GM23248 (cell line): ENCODE data around the gene DHTKD1. TPM values are rescaled to one million over a fixed set of nuclear protein-coding genes. Genes with fewer than 3 reads are reported as not detected.

Experiments
- DNase-seq: peaks from one replicate; pipeline ENCODE4 v3.0.0-alpha.2; 2015
- H2AFZ ChIP-seq: fragments of 200-600 bp; sonication (generic); 2 replicates; pipeline ENCODE4 v1.6.1; 2016; ENCODE audit warnings: antibody characterized with exemption
- H3F3A ChIP-seq: fragments of 200-600 bp; sonication (generic); 2 replicates; pipeline ENCODE4 v1.6.1; 2016; ENCODE audit warnings: mild to moderate bottlenecking, antibody characterized with exemption, mixed run types; ENCODE audit not compliant: insufficient read depth
- H3K27ac ChIP-seq: fragments of 200-600 bp; sonication (generic); 2 replicates; pipeline ENCODE4 v1.5.1; 2016; ENCODE audit warnings: mild to moderate bottlenecking
- H3K27me3 ChIP-seq: fragments of 200-600 bp; sonication (generic); replicated peaks from 2 replicates; pipeline ENCODE4 v1.6.1; 2016; ENCODE audit warnings: mild to moderate bottlenecking; ENCODE audit not compliant: insufficient read depth
- H3K36me3 ChIP-seq: fragments of 200-600 bp; sonication (generic); 2 replicates; pipeline ENCODE4 v1.6.1; 2016; ENCODE audit warnings: low read depth, mild to moderate bottlenecking
- H3K4me1 ChIP-seq: fragments of 200-600 bp; sonication (generic); 2 replicates; pipeline ENCODE4 v1.6.1; 2016; ENCODE audit warnings: mild to moderate bottlenecking; ENCODE audit not compliant: insufficient read depth
- H3K4me2 ChIP-seq: fragments of 200-600 bp; sonication (generic); one replicate; pipeline ENCODE4 v1.6.1; 2016; ENCODE audit warnings: mild to moderate bottlenecking; ENCODE audit not compliant: unreplicated experiment
- H3K4me3 ChIP-seq: fragments of 200-600 bp; sonication (generic); 2 replicates; pipeline ENCODE4 v1.5.1; 2016; ENCODE audit warnings: mild to moderate bottlenecking
- H3K79me2 ChIP-seq: fragments of 200-600 bp; sonication (generic); 2 replicates; pipeline ENCODE4 v1.6.1; 2016; ENCODE audit warnings: mild to moderate bottlenecking; ENCODE audit not compliant: insufficient read depth
- H3K9ac ChIP-seq: fragments of 200-600 bp; sonication (generic); 2 replicates; pipeline ENCODE4 v1.6.1; 2016; ENCODE audit warnings: mild to moderate bottlenecking
- H3K9me2 ChIP-seq: fragments of 200-600 bp; sonication (generic); 2 replicates; pipeline ENCODE4 v1.6.1; 2016; ENCODE audit warnings: mixed run types, mild to moderate bottlenecking, moderate library complexity; ENCODE audit not compliant: insufficient read depth
- H3K9me3 ChIP-seq: fragments of 200-600 bp; sonication (generic); one replicate; pipeline ENCODE4 v1.6.1; 2017; ENCODE audit warnings: low read depth
- H4K20me1 ChIP-seq: fragments of 200-600 bp; sonication (generic); 2 replicates; pipeline ENCODE4 v1.6.0; 2016; ENCODE audit not compliant: insufficient read depth
- EZH2 ChIP-seq: fragments of 200-600 bp; sonication (generic); IDR thresholded peaks from 2 replicates; pipeline ENCODE4 v1.6.1; 2018; ENCODE audit warnings: antibody characterized with exemption, mild to moderate bottlenecking; ENCODE audit not compliant: insufficient read depth, poor library complexity, severe bottlenecking
- EZH2phosphoT487 ChIP-seq: fragments of 200-600 bp; sonication (generic); IDR thresholded peaks from 2 replicates; pipeline ENCODE4 v1.6.1; 2018; ENCODE audit warnings: antibody characterized with exemption, moderate library complexity, mild to moderate bottlenecking, low read depth; ENCODE audit not compliant: insufficient read depth
- WGBS, 2 experiments: methylation state at CpG; one replicate each; pipeline ENCODE4 v1.1.6; 2015 to 2017; ENCODE audit warnings: low lambda C conversion rate in 2 of 2, low coverage in 1 of 2; ENCODE audit errors: missing lambda C conversion rate in 2 of 2; 5-methylcytosine and 5-hydroxymethylcytosine counted together
- in situ Hi-C: fragments of 300-500 bp; cut with MboI; formaldehyde crosslinking; loops from 2 replicates; pipeline ENCODE4 v1.15.0; 2020
- polyA plus RNA-seq: library from polyadenylated mRNA; unstranded; fragments of >200 nt; fragmentation: Nextera tagmentation; extraction: Ambion mirVana; gene quantifications from 2 replicates; pipeline ENCODE4 v1.2.1, GENCODE V29; 2016
- total RNA-seq: library from RNA; depleted of rRNA; stranded (reverse); fragments of >200 nt; shearing (Covaris generic); gene quantifications from 2 replicates; pipeline ENCODE4 v1.2.3, GENCODE V29; 2014

Gene DHTKD1
- total and polyA plus RNA-seq, 2 experiments from 2014 or later, result 6.8 to 8.2 TPM

DNA sequence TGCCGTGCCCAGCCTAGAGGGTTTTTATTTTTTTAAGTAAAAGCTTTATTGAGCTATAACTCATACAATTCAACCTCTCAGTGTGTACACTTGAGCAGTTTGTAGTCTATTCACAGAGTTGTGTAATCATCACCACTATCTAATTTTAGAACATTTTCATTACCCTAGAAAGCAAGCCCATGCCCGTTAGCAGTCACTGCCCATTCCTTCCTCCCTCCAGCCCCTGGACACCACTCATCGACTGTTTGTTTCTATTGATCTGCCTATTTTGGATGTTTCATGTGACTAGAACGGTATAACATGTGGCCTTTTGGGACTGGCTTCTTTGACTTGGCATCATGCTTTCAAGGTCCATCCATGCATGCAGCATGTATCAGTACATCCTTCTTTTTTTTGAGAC lies 35.0 kb downstream of the DHTKD1 start:
- DNase-seq, result no peak
- Histone ChIP-seq H3K9me3 (no peaks in the 10 kb centered on the region), H3K36me3 (peaks cover 11% of the 10 kb centered on the region; the same call in 1 of the 2 replicates), H2AFZ (no peak overlapping the region), H3K79me2 (no peaks in the 10 kb centered on the region), H3K27ac (no peak overlapping the region), H4K20me1 (no peaks in the 10 kb centered on the region), H3F3A (no peaks in the 10 kb centered on the region), H3K9me2 (no peaks in the 10 kb centered on the region), H3K9ac (no peak overlapping the region), H3K4me1 (no peaks in the 10 kb centered on the region), H3K4me3 (no peak overlapping the region), H3K4me2 (no peak overlapping the region), H3K27me3 (no peaks in the 10 kb centered on the region)
- TF ChIP-seq EZH2 (no peak), EZH2phosphoT487 (no peak)
- in situ Hi-C loops, result no loop called here
- WGBS, 2 experiments, result 95 to 96% methylated on average over 4 of the region's 4 CpGs

DNA sequence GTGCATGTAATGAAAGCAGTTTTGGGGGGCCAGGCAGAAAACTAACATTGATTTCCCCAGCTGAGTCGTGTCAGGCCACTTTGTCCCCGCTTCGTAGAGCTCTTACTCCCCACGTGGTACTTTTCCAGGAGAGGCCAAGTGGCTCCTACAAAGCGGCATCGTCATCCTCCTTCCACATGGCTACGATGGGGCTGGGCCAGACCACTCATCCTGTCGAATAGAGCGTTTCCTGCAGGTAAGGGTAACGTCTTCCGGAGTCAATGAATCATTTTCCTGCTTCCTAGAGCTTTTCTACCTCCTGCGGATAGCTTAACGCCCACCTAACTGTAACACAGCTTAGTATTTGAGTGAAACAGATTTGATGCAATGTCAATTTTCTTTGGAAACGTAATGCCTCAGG lies 39.0 kb downstream of the DHTKD1 start:
- no peaks in the 10 kb centered on the region for H3K9me3 ChIP-seq
- no peaks in the 10 kb centered on the region for H3K79me2 ChIP-seq
- H3K4me1 ChIP-seq, result no peaks in the 10 kb centered on the region
- H3K4me3 ChIP-seq, result no peak overlapping the region
- H3F3A ChIP-seq, result no peaks in the 10 kb centered on the region
- no peaks in the 10 kb centered on the region for H3K27me3 ChIP-seq
- no peak overlapping the region for H3K27ac ChIP-seq
- TF ChIP-seq EZH2phosphoT487, result no peak
- no peak for TF ChIP-seq EZH2
- H2AFZ ChIP-seq, result no peak overlapping the region
- no peaks in the 10 kb centered on the region for H3K9me2 ChIP-seq
- H4K20me1 ChIP-seq, result no peaks in the 10 kb centered on the region
- no peak for DNase-seq
- peaks cover 11% of the 10 kb centered on the region; the same call in 1 of the 2 replicates for H3K36me3 ChIP-seq
- H3K4me2 ChIP-seq, result no peak overlapping the region
- in situ Hi-C loops, result no loop called here
- 90 to 91% methylated on average over 14 of the region's 14 CpGs for WGBS, 2 experiments
- no peak overlapping the region for H3K9ac ChIP-seq

DNA sequence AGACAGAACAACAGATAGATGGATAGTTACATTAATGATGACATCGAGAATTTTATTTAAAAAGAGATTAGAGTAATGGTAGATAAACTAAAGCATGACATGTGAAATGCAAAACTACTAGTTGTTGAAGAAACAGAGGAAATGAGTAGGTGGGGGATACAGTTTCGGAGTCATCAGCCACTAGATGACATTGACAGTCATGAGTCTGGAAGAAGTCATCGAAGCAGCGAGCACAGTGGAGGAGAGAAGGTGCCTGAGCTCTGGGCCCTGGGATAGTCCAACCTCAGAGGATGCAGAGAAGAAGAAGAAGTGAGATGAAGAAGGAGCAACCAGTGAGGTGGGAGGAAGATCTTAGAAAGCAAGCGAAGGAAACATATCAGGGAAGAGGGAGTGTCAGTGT lies 40.5 kb downstream of the DHTKD1 start:
- Histone ChIP-seq H3K9me3 (no peaks in the 10 kb centered on the region), H3K4me2 (no peak overlapping the region), H3K27me3 (no peaks in the 10 kb centered on the region), H3F3A (no peaks in the 10 kb centered on the region), H3K9ac (no peak overlapping the region), H3K4me1 (no peaks in the 10 kb centered on the region), H2AFZ (no peak overlapping the region), H3K27ac (no peak overlapping the region), H3K79me2 (no peaks in the 10 kb centered on the region), H3K9me2 (no peaks in the 10 kb centered on the region), H4K20me1 (no peaks in the 10 kb centered on the region), H3K4me3 (no peak overlapping the region), H3K36me3 (peaks cover 11% of the 10 kb centered on the region; the same call in 1 of the 2 replicates)
- TF ChIP-seq EZH2, result no peak
- no peak for TF ChIP-seq EZH2phosphoT487
- in situ Hi-C loops, result no loop called here
- no peak for DNase-seq
- 98 to 99% methylated on average over 5 of the region's 5 CpGs for WGBS, 2 experiments

DNA sequence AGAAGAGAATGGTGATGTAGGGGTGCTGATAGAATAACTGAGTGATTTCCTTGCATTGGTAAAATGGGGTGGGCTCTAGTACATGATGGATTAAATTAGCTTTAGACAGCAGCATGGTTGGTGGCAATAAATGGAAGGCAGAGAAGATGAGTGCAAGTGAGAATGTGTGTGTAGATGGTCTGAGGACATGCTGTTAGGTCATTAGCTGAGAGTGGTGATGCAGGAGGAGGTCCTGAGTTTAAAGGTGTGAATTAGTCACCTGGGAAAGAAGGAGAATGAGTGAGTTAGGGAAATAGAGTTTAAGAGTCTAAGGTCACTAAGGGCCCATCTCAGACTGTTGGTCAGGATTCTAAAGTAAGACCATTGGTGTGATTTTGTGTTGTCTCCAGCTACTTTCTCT lies 42.8 kb downstream of the DHTKD1 start:
- Histone ChIP-seq H3K27ac (no peak overlapping the region), H3K27me3 (no peaks in the 10 kb centered on the region), H3K4me3 (no peak overlapping the region), H3F3A (no peaks in the 10 kb centered on the region), H3K4me2 (no peak overlapping the region), H4K20me1 (no peaks in the 10 kb centered on the region), H3K4me1 (no peaks in the 10 kb centered on the region), H3K9me3 (no peaks in the 10 kb centered on the region), H2AFZ (no peak overlapping the region), H3K79me2 (no peaks in the 10 kb centered on the region), H3K9ac (no peak overlapping the region), H3K9me2 (no peaks in the 10 kb centered on the region), H3K36me3 (0 out of 2 replicates have a peak, but pooled peaks cover 11% of the 10 kb centered on the region)
- DNase-seq, result no peak
- no peak for TF ChIP-seq EZH2
- TF ChIP-seq EZH2phosphoT487, result no peak
- in situ Hi-C loops, result no loop called here

- H3K79me2 ChIP-seq, result no peaks in the 10 kb centered on the region
- in situ Hi-C loops, result no loop called here
Measured at GRCh38 chr10:12113627-12114026, 44.9 kb downstream of the DHTKD1 start.

More at GRCh38 chr10:12113627-12114026, 44.9 kb downstream of the DHTKD1 start:
- 97 to 100% methylated on average over 2 of the region's 2 CpGs for WGBS, 2 experiments
- DNase-seq, result no peak
- no peak overlapping the region for H3K27ac ChIP-seq
- H3K4me3 ChIP-seq, result no peak overlapping the region
- no peaks in the 10 kb centered on the region for H3K27me3 ChIP-seq
- no peaks in the 10 kb centered on the region for H4K20me1 ChIP-seq
- TF ChIP-seq EZH2phosphoT487, result no peak
- no peak for TF ChIP-seq EZH2
- no peak overlapping the region for H3K9ac ChIP-seq
- H3K4me1 ChIP-seq, result no peaks in the 10 kb centered on the region
- H3K4me2 ChIP-seq, result no peak overlapping the region
- H3F3A ChIP-seq, result no peaks in the 10 kb centered on the region
- 0 out of 2 replicates have a peak, but pooled peaks cover under 1% of the 10 kb centered on the region for H3K36me3 ChIP-seq
- H2AFZ ChIP-seq, result no peak overlapping the region
- no peaks in the 10 kb centered on the region for H3K9me3 ChIP-seq
- H3K9me2 ChIP-seq, result no peaks in the 10 kb centered on the region
